GM12878 (cell line): ENCODE data around the gene DNAH2. TPM values are rescaled to one million over a fixed set of nuclear protein-coding genes. Genes with fewer than 3 reads are reported as not detected.
A peak's percentile ranks its signal among the peaks of the same experiment; 100 is the strongest.

Source experiments
- BHLHE40 ChIP-seq, 2 experiments: fragments of 450-650 bp in 1 of 2; IDR thresholded peaks; 2 replicates each; pipeline ENCODE4 v1.6.1; 2011 to 2017; ENCODE audit warnings: low read depth in 2 of 2, borderline replicate concordance in 1 of 2, improper control_type of control experiment in 1 of 2, low read length in 1 of 2, mild to moderate bottlenecking in 1 of 2
- CEBPB ChIP-seq, 2 experiments: fragments of 150-350 bp in 1 of 2; IDR thresholded peaks; 2 replicates each; pipeline ENCODE4 v1.6.1; 2012 to 2014; ENCODE audit warnings: low read depth in 2 of 2, low read length in 2 of 2, borderline replicate concordance in 1 of 2, inconsistent platforms in 1 of 2
- ESRRA ChIP-seq: IDR thresholded peaks from 2 replicates; pipeline ENCODE4 v1.6.1; 2012; ENCODE audit warnings: mild to moderate bottlenecking, low read length, improper control_type of control experiment
- HCFC1 ChIP-seq: fragments of 150-350 bp; IDR thresholded peaks from 2 replicates; pipeline ENCODE4 v1.6.1; 2014; ENCODE audit warnings: low read length
- IKZF1 ChIP-seq: fragments of 450-650 bp; conservative IDR thresholded peaks from 2 replicates; pipeline ENCODE4 v1.6.1; 2017; ENCODE audit warnings: antibody characterized with exemption, mild to moderate bottlenecking
- MTA2 ChIP-seq: fragments of 450-650 bp; IDR thresholded peaks from 2 replicates; pipeline ENCODE4 v1.6.1; 2016; ENCODE audit warnings: low read depth, mild to moderate bottlenecking, moderate library complexity
- NBN ChIP-seq: fragments of 450-650 bp; IDR thresholded peaks from 2 replicates; pipeline ENCODE4 v1.6.1; 2016
- NFYA ChIP-seq: IDR thresholded peaks from 2 replicates; pipeline ENCODE4 v1.6.1; 2011; ENCODE audit warnings: low read depth, mild to moderate bottlenecking, low read length, improper control_type of control experiment, borderline replicate concordance
- NFYB ChIP-seq: IDR thresholded peaks from 2 replicates; pipeline ENCODE4 v1.6.1; 2011; ENCODE audit warnings: low read depth, mild to moderate bottlenecking, low read length, improper control_type of control experiment, moderate library complexity; ENCODE audit not compliant: insufficient read depth
- POLR2AphosphoS2 ChIP-seq: IDR thresholded peaks from 2 replicates; pipeline ENCODE4 v1.6.1; 2011; ENCODE audit warnings: low read depth, mild to moderate bottlenecking, low read length, improper control_type of control experiment, moderate library complexity
- RAD51 ChIP-seq: fragments of 450-650 bp; IDR thresholded peaks from 2 replicates; pipeline ENCODE4 v1.6.1; 2016; ENCODE audit warnings: moderate library complexity, mild to moderate bottlenecking, inconsistent platforms
- RBBP5 ChIP-seq: fragments of 200-600 bp; sonication (generic); conservative IDR thresholded peaks from 2 replicates; pipeline ENCODE4 v1.6.1; 2016
- RELA ChIP-seq: fragments of 450-650 bp; IDR thresholded peaks from 2 replicates; pipeline ENCODE4 v1.8.0; 2014; ENCODE audit warnings: borderline replicate concordance; ENCODE audit not compliant: partially characterized antibody
- SMARCA5 ChIP-seq: fragments of 450-650 bp; IDR thresholded peaks from 2 replicates; pipeline ENCODE4 v1.6.1; 2017; ENCODE audit warnings: mild to moderate bottlenecking
- TARDBP ChIP-seq: IDR thresholded peaks from 2 replicates; pipeline ENCODE4 v1.6.1; 2016; ENCODE audit warnings: borderline replicate concordance
- TCF3 ChIP-seq: IDR thresholded peaks from 2 replicates; pipeline ENCODE4 v1.6.1; 2012; ENCODE audit warnings: low read depth, mild to moderate bottlenecking, low read length, borderline replicate concordance; ENCODE audit not compliant: insufficient read depth
- ZNF24 ChIP-seq: fragments of 450-650 bp; IDR thresholded peaks from 2 replicates; pipeline ENCODE4 v1.6.1; 2017; ENCODE audit warnings: antibody characterized with exemption, mild to moderate bottlenecking
- ZZZ3 ChIP-seq: IDR thresholded peaks from 2 replicates; pipeline ENCODE4 v1.6.1; 2011; ENCODE audit warnings: low read depth; ENCODE audit not compliant: control insufficient read depth, insufficient read length
- polyA plus RNA-seq, 11 experiments: library from polyadenylated mRNA; depleted of rRNA in 4 of 11; unstranded in 6 of 11; stranded (reverse) in 5 of 11; fragments of >200 nt; fragmentation: Nextera tagmentation in 4 of 11; fragmentation: Illumina TruSeq in 1 of 11; extraction: Ambion mirVana in 4 of 11; extraction: Trizol in 1 of 11; gene quantifications; 1 replicate in 1 of 11; 2 replicates in 10 of 11; pipeline versions ENCODE4 v1.2.1 to v1.2.3, GENCODE V29; 2011 to 2016; ENCODE audit warnings: inconsistent platforms in 2 of 11, missing spikeins in 2 of 11, low read depth in 1 of 11
- total RNA-seq, 4 experiments: library from RNA; depleted of rRNA in 3 of 4; stranded (reverse); fragments of >200 nt in 3 of 4; fragmentation: Illumina TruSeq in 1 of 4; extraction: Trizol in 1 of 4; gene quantifications; 2 replicates each; pipeline versions ENCODE4 v1.2.1 to v1.2.3, GENCODE V29; 2013 to 2021
- TF ChIP-seq, protein P1 (sequence below): fragments of 450-650 bp; IDR thresholded peaks from 2 replicates; pipeline ENCODE4 v1.6.1; 2017; ENCODE audit warnings: mild to moderate bottlenecking, low read depth, inconsistent platforms; ENCODE audit not compliant: poor library complexity, severe bottlenecking
- TF ChIP-seq, protein P2 (sequence below): fragments of 450-650 bp; IDR thresholded peaks from 2 replicates; pipeline ENCODE4 v1.6.1; 2017; ENCODE audit warnings: low read depth, mild to moderate bottlenecking, moderate library complexity
- TF ChIP-seq, protein P3 (sequence below), 3 experiments: IDR thresholded peaks in 2 of 3; conservative IDR thresholded peaks in 1 of 3; 2 replicates each; pipeline ENCODE4 v1.5.1; 2011; ENCODE audit warnings: low read depth in 3 of 3, low read length in 3 of 3, mild to moderate bottlenecking in 3 of 3, control low read depth in 2 of 3, moderate library complexity in 2 of 3, inconsistent platforms in 1 of 3, mixed read lengths in 1 of 3; ENCODE audit not compliant: control insufficient read depth in 2 of 3, insufficient read depth in 1 of 3; ENCODE audit errors: extremely low read depth in 1 of 3
- TF ChIP-seq, protein P4 (sequence below): fragments of 450-650 bp; IDR thresholded peaks from 2 replicates; pipeline ENCODE4 v1.6.1; 2018; ENCODE audit warnings: borderline replicate concordance, mild to moderate bottlenecking; ENCODE audit not compliant: partially characterized antibody

The DNAH2 gene
- total and polyA plus RNA-seq, 10 of the 15 experiments (the other 5 are each of a cell fraction or from before 2014, with no cell fraction given) = not detected

DNA sequence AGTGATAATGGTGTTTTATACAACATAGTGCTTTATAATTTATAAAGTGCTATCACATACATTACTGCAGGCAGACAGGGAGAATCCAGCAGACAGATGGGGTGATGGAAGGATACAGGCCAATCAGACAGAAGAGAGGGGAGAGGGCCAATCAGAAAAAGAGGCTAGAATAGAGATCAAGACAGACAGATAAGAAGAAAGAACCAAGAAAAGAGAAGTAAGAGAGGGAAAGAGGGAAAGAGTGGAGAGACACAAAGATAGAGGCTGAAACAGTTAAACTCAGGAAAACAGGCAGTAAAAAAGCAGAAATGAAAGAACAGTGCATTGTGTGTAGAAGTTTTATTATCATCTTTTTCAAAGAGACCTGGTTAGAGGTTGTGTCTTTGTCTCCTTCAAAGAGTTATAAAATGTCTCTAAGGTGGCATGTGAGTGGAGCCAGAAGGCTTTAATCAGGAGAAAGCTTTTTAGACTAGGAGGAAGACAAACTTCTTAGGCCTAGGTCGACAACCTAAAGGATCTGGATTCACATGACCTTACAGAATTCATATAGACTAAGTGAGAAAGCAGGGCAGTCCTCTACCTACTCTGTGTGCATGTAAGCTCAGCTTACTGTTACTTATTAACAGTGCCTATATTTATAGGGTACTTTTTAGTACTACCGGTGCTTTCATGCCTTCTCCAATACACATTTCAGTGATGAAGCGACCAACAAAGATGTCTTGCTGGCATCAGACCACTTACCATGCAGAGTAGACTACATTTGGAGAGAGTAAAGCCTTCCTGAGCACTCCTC lies 162.7 kb downstream of the DNAH2 start (continued):
- TF ChIP-seq, protein P1, sequence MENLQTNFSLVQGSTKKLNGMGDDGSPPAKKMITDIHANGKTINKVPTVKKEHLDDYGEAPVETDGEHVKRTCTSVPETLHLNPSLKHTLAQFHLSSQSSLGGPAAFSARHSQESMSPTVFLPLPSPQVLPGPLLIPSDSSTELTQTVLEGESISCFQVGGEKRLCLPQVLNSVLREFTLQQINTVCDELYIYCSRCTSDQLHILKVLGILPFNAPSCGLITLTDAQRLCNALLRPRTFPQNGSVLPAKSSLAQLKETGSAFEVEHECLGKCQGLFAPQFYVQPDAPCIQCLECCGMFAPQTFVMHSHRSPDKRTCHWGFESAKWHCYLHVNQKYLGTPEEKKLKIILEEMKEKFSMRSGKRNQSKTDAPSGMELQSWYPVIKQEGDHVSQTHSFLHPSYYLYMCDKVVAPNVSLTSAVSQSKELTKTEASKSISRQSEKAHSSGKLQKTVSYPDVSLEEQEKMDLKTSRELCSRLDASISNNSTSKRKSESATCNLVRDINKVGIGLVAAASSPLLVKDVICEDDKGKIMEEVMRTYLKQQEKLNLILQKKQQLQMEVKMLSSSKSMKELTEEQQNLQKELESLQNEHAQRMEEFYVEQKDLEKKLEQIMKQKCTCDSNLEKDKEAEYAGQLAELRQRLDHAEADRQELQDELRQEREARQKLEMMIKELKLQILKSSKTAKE = no peak
- TF ChIP-seq BHLHE40 (IDR thresholded peaks at IDR 0.05; ENCODE audit: borderline replicate concordance in 1 of 2, low read depth in 2 of 2, low read length in 1 of 2) (no peak), NFYB (no peak), MTA2 (peak; percentile 56; the same call in 1 of the 2 replicates), ZNF24 (no peak), TCF3 (no peak), RELA (no peak), HCFC1 (no peak), IKZF1 (0 out of 2 replicates have a peak, but pooled peaks have one; percentile 33), CEBPB (IDR thresholded peaks at IDR 0.05; ENCODE audit: borderline replicate concordance in 1 of 2, low read depth in 2 of 2, low read length in 2 of 2) (no peak), RAD51 (0 out of 2 replicates have a peak, but pooled peaks have one; percentile 29), TARDBP (no peak), ZZZ3 (no peak), POLR2AphosphoS2 (no peak), NBN (peak; percentile 83), SMARCA5 (no peak), NFYA (no peak), RBBP5 (no peak), ESRRA (no peak)
- TF ChIP-seq, protein P2, sequence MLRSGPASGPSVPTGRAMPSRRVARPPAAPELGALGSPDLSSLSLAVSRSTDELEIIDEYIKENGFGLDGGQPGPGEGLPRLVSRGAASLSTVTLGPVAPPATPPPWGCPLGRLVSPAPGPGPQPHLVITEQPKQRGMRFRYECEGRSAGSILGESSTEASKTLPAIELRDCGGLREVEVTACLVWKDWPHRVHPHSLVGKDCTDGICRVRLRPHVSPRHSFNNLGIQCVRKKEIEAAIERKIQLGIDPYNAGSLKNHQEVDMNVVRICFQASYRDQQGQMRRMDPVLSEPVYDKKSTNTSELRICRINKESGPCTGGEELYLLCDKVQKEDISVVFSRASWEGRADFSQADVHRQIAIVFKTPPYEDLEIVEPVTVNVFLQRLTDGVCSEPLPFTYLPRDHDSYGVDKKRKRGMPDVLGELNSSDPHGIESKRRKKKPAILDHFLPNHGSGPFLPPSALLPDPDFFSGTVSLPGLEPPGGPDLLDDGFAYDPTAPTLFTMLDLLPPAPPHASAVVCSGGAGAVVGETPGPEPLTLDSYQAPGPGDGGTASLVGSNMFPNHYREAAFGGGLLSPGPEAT = peak; percentile 65
- TF ChIP-seq, protein P3, sequence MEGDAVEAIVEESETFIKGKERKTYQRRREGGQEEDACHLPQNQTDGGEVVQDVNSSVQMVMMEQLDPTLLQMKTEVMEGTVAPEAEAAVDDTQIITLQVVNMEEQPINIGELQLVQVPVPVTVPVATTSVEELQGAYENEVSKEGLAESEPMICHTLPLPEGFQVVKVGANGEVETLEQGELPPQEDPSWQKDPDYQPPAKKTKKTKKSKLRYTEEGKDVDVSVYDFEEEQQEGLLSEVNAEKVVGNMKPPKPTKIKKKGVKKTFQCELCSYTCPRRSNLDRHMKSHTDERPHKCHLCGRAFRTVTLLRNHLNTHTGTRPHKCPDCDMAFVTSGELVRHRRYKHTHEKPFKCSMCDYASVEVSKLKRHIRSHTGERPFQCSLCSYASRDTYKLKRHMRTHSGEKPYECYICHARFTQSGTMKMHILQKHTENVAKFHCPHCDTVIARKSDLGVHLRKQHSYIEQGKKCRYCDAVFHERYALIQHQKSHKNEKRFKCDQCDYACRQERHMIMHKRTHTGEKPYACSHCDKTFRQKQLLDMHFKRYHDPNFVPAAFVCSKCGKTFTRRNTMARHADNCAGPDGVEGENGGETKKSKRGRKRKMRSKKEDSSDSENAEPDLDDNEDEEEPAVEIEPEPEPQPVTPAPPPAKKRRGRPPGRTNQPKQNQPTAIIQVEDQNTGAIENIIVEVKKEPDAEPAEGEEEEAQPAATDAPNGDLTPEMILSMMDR (IDR thresholded peaks at IDR 0.05 in 2 of 3, conservative IDR thresholded peaks at IDR 0.05 in 1 of 3; ENCODE audit: control insufficient read depth in 2 of 3, extremely low read depth in 1 of 3, insufficient read depth in 1 of 3, low read depth in 3 of 3, low read length in 3 of 3) = no peak
- TF ChIP-seq, protein P4, sequence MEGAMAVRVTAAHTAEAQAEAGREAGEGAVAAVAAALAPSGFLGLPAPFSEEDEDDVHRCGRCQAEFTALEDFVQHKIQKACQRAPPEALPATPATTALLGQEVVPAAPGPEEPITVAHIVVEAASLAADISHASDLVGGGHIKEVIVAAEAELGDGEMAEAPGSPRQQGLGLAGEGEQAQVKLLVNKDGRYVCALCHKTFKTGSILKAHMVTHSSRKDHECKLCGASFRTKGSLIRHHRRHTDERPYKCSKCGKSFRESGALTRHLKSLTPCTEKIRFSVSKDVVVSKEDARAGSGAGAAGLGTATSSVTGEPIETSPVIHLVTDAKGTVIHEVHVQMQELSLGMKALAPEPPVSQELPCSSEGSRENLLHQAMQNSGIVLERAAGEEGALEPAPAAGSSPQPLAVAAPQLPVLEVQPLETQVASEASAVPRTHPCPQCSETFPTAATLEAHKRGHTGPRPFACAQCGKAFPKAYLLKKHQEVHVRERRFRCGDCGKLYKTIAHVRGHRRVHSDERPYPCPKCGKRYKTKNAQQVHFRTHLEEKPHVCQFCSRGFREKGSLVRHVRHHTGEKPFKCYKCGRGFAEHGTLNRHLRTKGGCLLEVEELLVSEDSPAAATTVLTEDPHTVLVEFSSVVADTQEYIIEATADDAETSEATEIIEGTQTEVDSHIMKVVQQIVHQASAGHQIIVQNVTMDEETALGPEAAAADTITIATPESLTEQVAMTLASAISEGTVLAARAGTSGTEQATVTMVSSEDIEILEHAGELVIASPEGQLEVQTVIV = peak; percentile 10
